NCI-H2227 (cell line): ENCODE results near the gene TEPSIN.
"Not testable (repeated sequence)": the region's sequence is repeated elsewhere in the genome, so short reads cannot be mapped to it uniquely, and the experiment has no call there.

Experiments used
- DNase-seq: peaks from one replicate; lab custom pipeline; 2025; ENCODE audit not compliant: unreplicated experiment; lab: John Stamatoyannopoulos, UW

The TEPSIN gene

GRCh38 chr17:81237591-81238489 lies 1.0 kb downstream of the TEPSIN start:
- no peak for DNase-seq

GRCh38 chr17:81236784-81237183 lies 2.1 kb downstream of the TEPSIN start:
- DNase-seq = no peak

- no peak for DNase-seq
Measured at GRCh38 chr17:81235822-81236740, 2.8 kb downstream of the TEPSIN start.

GRCh38 chr17:81234940-81235821 lies 3.7 kb downstream of the TEPSIN start:
- DNase-seq = no peak

- DNase-seq = no peak
Measured at GRCh38 chr17:81234506-81234855, 4.4 kb downstream of the TEPSIN start.

- DNase-seq = no peak
Measured at GRCh38 chr17:81233811-81234505, 4.9 kb downstream of the TEPSIN start.

GRCh38 chr17:81233316-81233715 lies 5.5 kb downstream of the TEPSIN start:
- DNase-seq = no peak

GRCh38 chr17:81232616-81233241 lies 6.1 kb downstream of the TEPSIN start:
- no peak for DNase-seq

- no peak for DNase-seq
Measured at GRCh38 chr17:81231766-81232581, 6.9 kb downstream of the TEPSIN start.

- DNase-seq = no peak
Measured at GRCh38 chr17:81231121-81231645, 7.7 kb downstream of the TEPSIN start.

GRCh38 chr17:81230043-81230820 lies 8.6 kb downstream of the TEPSIN start:
- no peak for DNase-seq

- DNase-seq = no peak
Measured at GRCh38 chr17:81229666-81229920, 9.3 kb downstream of the TEPSIN start.

GRCh38 chr17:81228834-81229665 lies 9.8 kb downstream of the TEPSIN start:
- no peak for DNase-seq

- no peak for DNase-seq
Measured at GRCh38 chr17:81228420-81228819, 10.4 kb downstream of the TEPSIN start.

GRCh38 chr17:81227630-81228029 lies 11.2 kb downstream of the TEPSIN start:
- not testable (repeated sequence) for DNase-seq

- peak; percentile 30 for DNase-seq
Measured at GRCh38 chr17:81223762-81224130, 15.1 kb downstream of the TEPSIN start.
